Neural crest cell (in vitro differentiated cells): Measurements from ENCODE around the gene PDCD2L. TPM values are rescaled to one million over a fixed set of nuclear protein-coding genes. Genes with fewer than 3 reads are reported as not detected.
"Not testable (repeated sequence)": the region's sequence is repeated elsewhere in the genome, so short reads cannot be mapped to it uniquely, and the experiment has no call there.

Source experiments
- DNase-seq: peaks from one replicate; pipeline ENCODE4 v3.0.0; 2021; ENCODE audit warnings: low read depth, mixed read lengths, low spot score
- H3K27ac Mint-ChIP-seq: one replicate; pipeline ENCODE4 v1.8.0; 2021; ENCODE audit warnings: mild to moderate bottlenecking, mixed read lengths; ENCODE audit not compliant: unreplicated experiment
- H3K27me3 Mint-ChIP-seq: 2 replicates; pipeline ENCODE4 v1.8.0; 2021; ENCODE audit warnings: low read depth, mild to moderate bottlenecking, mixed read lengths
- H3K36me3 Mint-ChIP-seq: 2 replicates; pipeline ENCODE4 v1.8.0; 2021; ENCODE audit warnings: low read depth, mild to moderate bottlenecking, mixed read lengths
- H3K4me1 Mint-ChIP-seq: 2 replicates; pipeline ENCODE4 v1.8.0; 2021; ENCODE audit warnings: mixed read lengths
- H3K4me3 Mint-ChIP-seq: one replicate; pipeline ENCODE4 v1.8.0; 2021; ENCODE audit warnings: mild to moderate bottlenecking, mixed read lengths
- H3K9me3 Mint-ChIP-seq: 2 replicates; pipeline ENCODE4 v1.8.0; 2021; ENCODE audit warnings: mixed read lengths
- CTCF ChIP-seq: fragments of 200-600 bp; sonication (generic); conservative IDR thresholded peaks from 2 replicates; pipeline ENCODE4 v1.5.0; 2021; ENCODE audit warnings: antibody characterized with exemption, mild to moderate bottlenecking
- total RNA-seq: library from RNA; stranded (reverse); gene quantifications from 2 replicates; pipeline ENCODE4 v1.2.1, GENCODE V29; 2021

PDCD2L gene
- total RNA-seq, 1 donor from 2014 or later, result 12.9 TPM

GRCh38 chr19:34381399-34382251 is 22.6 kb upstream of the PDCD2L start:
- Mint-ChIP-seq H3K36me3 (peaks cover 33% of the 10 kb centered on the region), H3K4me3 (no peak overlapping the region), H3K27ac (no peak overlapping the region), H3K4me1 (no peaks in the 10 kb centered on the region), H3K9me3 (no peaks in the 10 kb centered on the region), H3K27me3 (no peaks in the 10 kb centered on the region)
- DNase-seq, result no peak
- no peak for TF ChIP-seq CTCF

- Mint-ChIP-seq H3K4me1 (no peaks in the 10 kb centered on the region), H3K9me3 (no peaks in the 10 kb centered on the region), H3K27me3 (no peaks in the 10 kb centered on the region), H3K27ac (no peak overlapping the region), H3K36me3 (peaks cover 35% of the 10 kb centered on the region), H3K4me3 (no peak overlapping the region)
- no peak for TF ChIP-seq CTCF
- DNase-seq, result no peak
These were observed 21.7 kb upstream of the PDCD2L start for GRCh38 chr19:34382471-34382870.

DNA sequence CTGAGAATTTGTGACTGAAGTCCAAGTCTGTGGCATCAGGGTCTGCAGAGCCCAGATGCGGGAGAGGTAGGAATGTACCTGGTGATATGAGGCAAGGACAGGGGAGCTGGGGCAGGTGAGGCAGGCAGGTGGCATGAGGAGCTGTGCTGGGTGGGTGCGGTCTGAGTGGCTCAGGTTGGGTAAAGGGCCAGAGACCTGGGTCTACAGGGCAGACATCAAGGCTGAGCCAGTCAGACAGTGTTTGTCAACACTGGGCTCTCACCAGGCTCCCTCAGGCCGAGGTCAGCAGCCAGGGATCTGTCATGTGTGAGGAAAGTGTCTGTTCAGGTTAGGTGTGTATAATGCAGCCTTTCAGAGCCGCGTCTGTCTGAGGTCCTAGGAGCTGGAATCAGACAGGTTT is 20.6 kb upstream of the PDCD2L start:
- Mint-ChIP-seq H3K27me3 (no peaks in the 10 kb centered on the region), H3K36me3 (peaks cover 39% of the 10 kb centered on the region), H3K9me3 (no peaks in the 10 kb centered on the region), H3K27ac (peak overlapping the region; percentile 22), H3K4me3 (no peak overlapping the region), H3K4me1 (no peaks in the 10 kb centered on the region)
- no peak for TF ChIP-seq CTCF
- no peak for DNase-seq

DNA sequence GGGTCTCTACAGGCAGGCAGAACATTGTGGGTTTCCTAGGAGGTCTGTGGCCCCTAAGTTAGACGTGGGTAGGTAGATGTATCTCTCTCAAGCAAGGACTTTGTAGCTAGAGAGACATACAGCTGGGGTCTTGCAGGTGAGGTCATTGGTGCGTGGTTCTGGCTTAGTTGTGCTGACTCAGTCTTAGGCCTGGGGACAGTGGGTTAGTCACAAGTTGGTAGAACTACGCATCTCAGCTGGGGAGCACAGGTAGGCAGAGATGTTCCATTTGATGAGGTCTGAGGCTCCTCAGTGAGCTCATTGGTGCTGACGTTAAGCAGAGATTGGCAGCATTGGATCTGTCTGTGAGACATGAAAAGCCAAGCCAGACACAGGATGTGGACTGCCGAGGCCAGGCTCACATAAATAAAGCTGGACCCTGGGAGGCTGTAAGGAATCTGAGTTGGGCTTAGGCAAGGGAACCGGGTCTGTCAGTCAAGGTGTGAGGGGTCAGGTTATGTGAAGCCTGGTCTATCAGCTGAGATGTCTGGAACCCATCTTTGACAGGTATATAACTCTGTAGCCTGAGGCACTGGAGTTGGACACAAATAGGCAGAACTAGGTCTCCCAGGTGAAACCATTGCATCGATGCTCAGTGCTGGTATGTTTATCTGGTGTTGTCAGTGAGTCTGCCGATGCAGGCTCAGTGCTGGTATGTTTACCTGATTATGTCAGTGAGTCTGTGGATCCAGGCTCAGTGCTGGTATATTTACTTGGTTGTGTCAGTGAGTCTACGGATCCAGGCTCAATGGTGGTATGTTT is 17.4 kb upstream of the PDCD2L start:
- no peak for TF ChIP-seq CTCF
- H3K27ac Mint-ChIP-seq, result peak overlapping the region; percentile 32
- H3K4me1 Mint-ChIP-seq, result no peaks in the 10 kb centered on the region
- H3K9me3 Mint-ChIP-seq, result no peaks in the 10 kb centered on the region
- no peaks in the 10 kb centered on the region for H3K27me3 Mint-ChIP-seq
- no peak overlapping the region for H3K4me3 Mint-ChIP-seq
- DNase-seq, result no peak
- peaks cover 44% of the 10 kb centered on the region for H3K36me3 Mint-ChIP-seq

- Mint-ChIP-seq H3K4me3 (no peak overlapping the region), H3K36me3 (peaks cover 44% of the 10 kb centered on the region), H3K4me1 (no peaks in the 10 kb centered on the region), H3K27ac (no peak overlapping the region), H3K27me3 (no peaks in the 10 kb centered on the region), H3K9me3 (no peaks in the 10 kb centered on the region)
- DNase-seq, result no peak
- TF ChIP-seq CTCF, result no peak
These were observed 16.8 kb upstream of the PDCD2L start for GRCh38 chr19:34387446-34387810.

DNA sequence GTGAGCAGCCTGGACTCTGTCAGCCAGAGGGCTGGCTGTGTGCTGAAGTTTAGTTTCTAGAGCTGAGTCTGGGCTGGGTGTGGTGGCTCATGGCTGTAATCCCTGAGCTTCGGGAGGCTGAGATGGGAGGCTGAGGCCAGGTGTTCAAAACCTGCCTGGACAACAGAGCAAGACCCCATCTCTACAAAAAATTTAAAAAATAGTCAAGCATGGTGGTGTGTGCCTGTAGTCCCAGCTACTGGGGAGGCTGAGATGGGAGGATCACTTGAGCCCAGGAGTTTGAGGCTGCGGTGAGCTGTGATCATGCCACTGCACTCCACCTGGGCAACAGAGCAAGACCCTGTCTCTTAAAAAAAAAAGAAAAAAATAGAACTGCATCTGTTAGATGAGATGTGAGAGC is 15.5 kb upstream of the PDCD2L start:
- not testable (repeated sequence) for H3K27me3 Mint-ChIP-seq, H3K4me3 Mint-ChIP-seq, H3K9me3 Mint-ChIP-seq, DNase-seq, H3K4me1 Mint-ChIP-seq, H3K27ac Mint-ChIP-seq
- peaks cover 31% of the 10 kb centered on the region for H3K36me3 Mint-ChIP-seq
